Osteocyte (in vitro differentiated cells): ENCODE data around the gene ADAMTSL3. TPM values are rescaled to one million over a fixed set of nuclear protein-coding genes. Genes with fewer than 3 reads are reported as not detected.

Source experiments
- DNase-seq: peaks from one replicate; pipeline ENCODE4 v3.0.0; 2021; ENCODE audit warnings: mixed read lengths; ENCODE audit not compliant: unreplicated experiment; ENCODE audit errors: extremely low spot score
- H3K27ac Mint-ChIP-seq: one replicate; pipeline ENCODE4 v1.8.0; 2021; ENCODE audit warnings: mild to moderate bottlenecking, mixed read lengths; ENCODE audit not compliant: unreplicated experiment
- H3K27me3 Mint-ChIP-seq: one replicate; pipeline ENCODE4 v1.8.0; 2021; ENCODE audit warnings: mixed read lengths; ENCODE audit not compliant: unreplicated experiment
- H3K36me3 Mint-ChIP-seq: one replicate; pipeline ENCODE4 v1.8.0; 2021; ENCODE audit warnings: mixed read lengths; ENCODE audit not compliant: unreplicated experiment
- H3K4me1 Mint-ChIP-seq: one replicate; pipeline ENCODE4 v1.8.0; 2021; ENCODE audit warnings: mixed read lengths; ENCODE audit not compliant: unreplicated experiment
- H3K4me3 Mint-ChIP-seq: one replicate; pipeline ENCODE4 v1.8.0; 2021; ENCODE audit warnings: mild to moderate bottlenecking, moderate library complexity, mixed read lengths; ENCODE audit not compliant: unreplicated experiment
- H3K9me3 Mint-ChIP-seq: one replicate; pipeline ENCODE4 v1.8.0; 2021; ENCODE audit warnings: mixed read lengths; ENCODE audit not compliant: unreplicated experiment
- CTCF ChIP-seq: fragments of 200-600 bp; sonication (generic); IDR thresholded peaks from 2 replicates; pipeline ENCODE4 v1.5.0; 2021; ENCODE audit warnings: antibody characterized with exemption, mild to moderate bottlenecking, moderate library complexity
- total RNA-seq: library from RNA; stranded (reverse); gene quantifications from 2 replicates; pipeline ENCODE4 v1.2.1, GENCODE V29; 2021

ADAMTSL3 gene
- total RNA-seq, 1 donor from 2014 or later, result not detected

GRCh38 chr15:83998486-83998885, 344.6 kb downstream of the ADAMTSL3 start:
- Mint-ChIP-seq H3K9me3 (no peaks in the 10 kb centered on the region), H3K27ac (no peak overlapping the region), H3K27me3 (no peaks in the 10 kb centered on the region), H3K4me1 (no peaks in the 10 kb centered on the region), H3K36me3 (no peaks in the 10 kb centered on the region), H3K4me3 (no peak overlapping the region)
- DNase-seq, result no peak
- no peak for TF ChIP-seq CTCF

- no peaks in the 10 kb centered on the region for H3K27me3 Mint-ChIP-seq
- no peak for TF ChIP-seq CTCF
- H3K4me1 Mint-ChIP-seq, result no peaks in the 10 kb centered on the region
- H3K4me3 Mint-ChIP-seq, result no peak overlapping the region
- no peaks in the 10 kb centered on the region for H3K9me3 Mint-ChIP-seq
- no peak overlapping the region for H3K27ac Mint-ChIP-seq
- H3K36me3 Mint-ChIP-seq, result no peaks in the 10 kb centered on the region
- DNase-seq, result no peak
Measured at GRCh38 chr15:83999396-84000135, 345.6 kb downstream of the ADAMTSL3 start.

- TF ChIP-seq CTCF, result no peak
- Mint-ChIP-seq H3K4me1 (no peaks in the 10 kb centered on the region), H3K4me3 (no peak overlapping the region), H3K27me3 (no peaks in the 10 kb centered on the region), H3K36me3 (no peaks in the 10 kb centered on the region), H3K9me3 (no peaks in the 10 kb centered on the region), H3K27ac (no peak overlapping the region)
- DNase-seq, result no peak
Measured at GRCh38 chr15:84001037-84001436, 347.1 kb downstream of the ADAMTSL3 start.

- TF ChIP-seq CTCF, result no peak
- H3K27ac Mint-ChIP-seq, result no peak overlapping the region
- H3K4me1 Mint-ChIP-seq, result no peaks in the 10 kb centered on the region
- H3K9me3 Mint-ChIP-seq, result no peaks in the 10 kb centered on the region
- no peaks in the 10 kb centered on the region for H3K36me3 Mint-ChIP-seq
- H3K27me3 Mint-ChIP-seq, result no peaks in the 10 kb centered on the region
- no peak overlapping the region for H3K4me3 Mint-ChIP-seq
- no peak for DNase-seq
Measured at GRCh38 chr15:84001655-84002054, 347.7 kb downstream of the ADAMTSL3 start.

- DNase-seq, result no peak
- Mint-ChIP-seq H3K36me3 (no peaks in the 10 kb centered on the region), H3K27ac (no peak overlapping the region), H3K9me3 (no peaks in the 10 kb centered on the region), H3K27me3 (no peaks in the 10 kb centered on the region), H3K4me3 (no peak overlapping the region), H3K4me1 (no peaks in the 10 kb centered on the region)
- TF ChIP-seq CTCF, result no peak
Measured at GRCh38 chr15:84003791-84004503, 350.0 kb downstream of the ADAMTSL3 start.
